ENCODE data around the gene BEND6. TPM values are rescaled to one million over a fixed set of nuclear protein-coding genes. Genes with fewer than 3 reads are reported as not detected.

BEND6 gene
- total RNA-seq, 2 experiments from 2014 or later, result 0.50 to 1.5 TPM

DNA sequence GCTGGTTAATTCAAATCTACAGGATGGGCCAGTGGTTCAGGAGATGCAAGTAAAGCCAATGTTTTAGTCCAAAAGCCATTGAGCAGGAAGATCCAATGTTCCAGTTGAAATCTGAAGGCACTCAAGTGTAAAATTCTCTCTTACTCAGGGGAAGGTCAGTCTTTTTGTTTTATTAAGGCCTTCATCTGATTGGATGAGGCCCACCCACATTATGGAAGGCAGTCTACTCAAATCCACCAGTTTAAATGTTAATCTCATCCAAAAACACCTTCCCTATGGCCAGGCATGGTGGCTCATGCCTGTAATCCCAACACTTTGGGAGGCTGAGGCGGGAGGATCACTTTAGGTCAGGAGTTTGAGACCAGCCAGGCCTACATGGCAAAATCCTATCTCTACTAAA is 31.3 kb upstream of the BEND6 start:
- Histone ChIP-seq H3K9me3 (ENCODE audit: low read length) (no peaks in the 10 kb centered on the region), H3K79me2 (ENCODE audit: insufficient read depth, low read depth, low read length) (no peaks in the 10 kb centered on the region), H3K36me3 (ENCODE audit: insufficient read depth, low read length) (no peaks in the 10 kb centered on the region), H4K20me1 (ENCODE audit: insufficient read depth, low read length) (no peaks in the 10 kb centered on the region), H3K4me2 (ENCODE audit: low read length) (no peak overlapping the region), H3K9me2 (ENCODE audit: insufficient read depth, low read length) (no peaks in the 10 kb centered on the region), H3K4me3 (ENCODE audit: low read depth, low read length, poor library complexity, severe bottlenecking) (no peak overlapping the region), H2AFZ (ENCODE audit: low read length) (no peak overlapping the region), H3K4me1 (ENCODE audit: insufficient read depth, low read length, poor library complexity, severe bottlenecking) (no peaks in the 10 kb centered on the region), H3K27ac (ENCODE audit: low read depth, low read length, poor library complexity, severe bottlenecking) (no peak overlapping the region)
- DNase-seq (ENCODE audit: low spot score), result no peak
- BruUV-seq (replicated peaks), result no TSS peak
- TF ChIP-seq CTCF (conservative IDR thresholded peaks at IDR 0.05; ENCODE audit: low read length) (no peak), EZH2phosphoT487 (IDR thresholded peaks at IDR 0.05; ENCODE audit: borderline replicate concordance, low read depth, low read length) (no peak)
- intact Hi-C loops (cut with micrococcal nuclease; ENCODE audit: unreplicated experiment), result no loop called here
- ChIA-PET CTCF (ENCODE audit: unreplicated experiment) (no interaction called here), POLR2A (interaction anchor here (1.3 kb wide), 1 partner anchor 13 kb away, joined by 3 read pairs; no protein-coding TSS in a partner anchor)

DNA sequence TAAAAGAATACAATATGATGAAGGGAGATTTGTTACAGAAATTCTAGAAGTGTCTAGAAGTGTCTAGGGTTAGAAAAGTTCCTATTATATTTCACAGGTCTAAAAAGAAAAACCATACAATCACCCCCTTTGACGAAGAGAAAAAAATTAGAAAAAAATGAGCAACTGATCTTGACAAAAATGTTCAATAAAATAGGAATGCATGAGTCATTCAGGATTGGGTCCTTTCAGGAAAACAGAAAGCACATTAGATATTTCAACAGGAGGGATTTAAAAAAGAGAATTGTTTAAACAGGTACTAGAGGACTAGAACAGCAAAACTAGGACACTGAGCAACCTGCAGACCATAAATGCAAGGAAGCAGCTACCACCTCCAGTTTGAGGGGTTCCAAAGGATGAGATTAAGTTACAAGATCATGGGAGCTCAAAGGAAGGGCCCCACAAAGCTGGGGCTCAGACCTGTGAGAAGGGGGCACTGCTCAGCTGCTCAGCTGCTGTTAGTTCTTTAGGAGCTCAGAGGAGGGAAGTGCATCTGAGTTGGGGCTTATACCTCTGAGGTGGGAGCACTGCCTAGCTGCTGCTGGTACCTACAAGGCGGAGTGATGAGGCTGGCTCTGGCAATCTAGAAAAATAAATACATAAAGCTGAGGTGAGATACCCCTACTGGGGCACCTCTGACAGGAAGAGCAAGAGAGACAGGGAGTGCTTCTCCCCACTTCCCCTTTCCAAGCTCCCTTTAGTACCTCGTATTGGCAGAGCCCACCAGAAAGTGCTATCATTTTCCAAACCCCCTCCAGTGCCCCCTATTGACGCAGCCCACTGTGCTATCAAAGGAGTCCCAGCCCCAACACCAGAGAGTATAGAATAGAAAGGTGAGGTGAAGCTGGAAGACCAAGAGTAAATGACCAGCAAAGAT is 27.1 kb upstream of the BEND6 start:
- H2AFZ ChIP-seq (ENCODE audit: low read length), result no peak overlapping the region
- intact Hi-C loops (cut with micrococcal nuclease; ENCODE audit: unreplicated experiment), result no loop called here

More for the DNA sequence above, 27.1 kb upstream of the BEND6 start:
- no peaks in the 10 kb centered on the region for H3K4me1 ChIP-seq (ENCODE audit: insufficient read depth, low read length, poor library complexity, severe bottlenecking)
- no peaks in the 10 kb centered on the region for H4K20me1 ChIP-seq (ENCODE audit: insufficient read depth, low read length)
- H3K4me3 ChIP-seq (ENCODE audit: low read depth, low read length, poor library complexity, severe bottlenecking), result no peak overlapping the region
- DNase-seq (ENCODE audit: low spot score), result peak; percentile 4
- H3K36me3 ChIP-seq (ENCODE audit: insufficient read depth, low read length), result no peaks in the 10 kb centered on the region
- H3K79me2 ChIP-seq (ENCODE audit: insufficient read depth, low read depth, low read length), result no peaks in the 10 kb centered on the region
- no peak overlapping the region for H3K27ac ChIP-seq (ENCODE audit: low read depth, low read length, poor library complexity, severe bottlenecking)
- H3K4me2 ChIP-seq (ENCODE audit: low read length), result no peak overlapping the region
- no peak; the same call in 1 of the 2 replicates for TF ChIP-seq CTCF (conservative IDR thresholded peaks at IDR 0.05; ENCODE audit: low read length)
- TF ChIP-seq EZH2phosphoT487 (IDR thresholded peaks at IDR 0.05; ENCODE audit: borderline replicate concordance, low read depth, low read length), result no peak
- ChIA-PET CTCF (ENCODE audit: unreplicated experiment) (no interaction called here), POLR2A (interaction anchor here (1.2 kb wide), 1 partner anchor 35 kb away, joined by 4 read pairs; no protein-coding TSS in a partner anchor)
- no peaks in the 10 kb centered on the region for H3K9me3 ChIP-seq (ENCODE audit: low read length)
- BruUV-seq (replicated peaks), result no TSS peak
- no peaks in the 10 kb centered on the region for H3K9me2 ChIP-seq (ENCODE audit: insufficient read depth, low read length)

Data from OCI-LY7 (cell line).